MM.1S (cell line): ENCODE results near the gene GPSM3.

Source experiments
- CTCF ChIP-seq: fragments of 300-600 bp; sonication (generic); IDR thresholded peaks from 2 replicates; pipeline ENCODE4 v1.5.1; 2016; ENCODE audit warnings: antibody characterized with exemption, low read length, mixed read lengths
- EZH2 ChIP-seq: fragments of 300-600 bp; sonication (generic); optimal IDR thresholded peaks from 2 replicates; pipeline ENCODE3; 2017; ENCODE audit warnings: low read depth, mild to moderate bottlenecking, antibody characterized with exemption, low read length, mixed read lengths

- TF ChIP-seq CTCF (no peak), EZH2 (no peak)
These were observed 3.2 kb downstream of the GPSM3 start for GRCh38 chr6:32189069-32189741.
